ENCODE data around the gene CTNNBL1.

Gene CTNNBL1

GRCh38 chr20:37873884-37874283 is 180.1 kb downstream of the CTNNBL1 start:
- Histone ChIP-seq H3K4me1 (no peaks in the 10 kb centered on the region), H3K4me2 (ENCODE audit: low read length) (no peak overlapping the region), H2AFZ (no peak overlapping the region), H3K36me3 (ENCODE audit: control insufficient read depth, insufficient read depth, low read length) (no peaks in the 10 kb centered on the region), H3K9ac (no peak overlapping the region), H3K27me3 (ENCODE audit: control insufficient read depth, insufficient read depth, low read length) (no peaks in the 10 kb centered on the region), H3K79me2 (no peaks in the 10 kb centered on the region), H3K27ac (no peak overlapping the region), H3K4me3 (ENCODE audit: low read depth, low read length) (no peak overlapping the region), H3K9me3 (ENCODE audit: control insufficient read depth, low read length) (no peaks in the 10 kb centered on the region)
- TF ChIP-seq CTCF (IDR thresholded peaks at IDR 0.05), result no peak

GRCh38 chr20:37875460-37876175 is 181.8 kb downstream of the CTNNBL1 start:
- H3K9ac ChIP-seq, result no peak overlapping the region
- no peak overlapping the region for H2AFZ ChIP-seq
- H3K27ac ChIP-seq, result no peak overlapping the region
- no peak overlapping the region for H3K4me3 ChIP-seq (ENCODE audit: low read depth, low read length)
- no peaks in the 10 kb centered on the region for H3K4me1 ChIP-seq
- H3K4me2 ChIP-seq (ENCODE audit: low read length), result no peak overlapping the region
- TF ChIP-seq CTCF (IDR thresholded peaks at IDR 0.05), result no peak
- H3K79me2 ChIP-seq, result no peaks in the 10 kb centered on the region
- H3K9me3 ChIP-seq (ENCODE audit: control insufficient read depth, low read length), result no peaks in the 10 kb centered on the region
- no peaks in the 10 kb centered on the region for H3K27me3 ChIP-seq (ENCODE audit: control insufficient read depth, insufficient read depth, low read length)
- no peaks in the 10 kb centered on the region for H3K36me3 ChIP-seq (ENCODE audit: control insufficient read depth, insufficient read depth, low read length)

- Histone ChIP-seq H3K4me3 (ENCODE audit: low read depth, low read length) (no peak overlapping the region), H3K36me3 (ENCODE audit: control insufficient read depth, insufficient read depth, low read length) (no peaks in the 10 kb centered on the region), H3K79me2 (no peaks in the 10 kb centered on the region), H3K27ac (no peak overlapping the region), H3K4me1 (no peaks in the 10 kb centered on the region), H3K4me2 (ENCODE audit: low read length) (no peak overlapping the region), H3K9ac (no peak overlapping the region), H3K9me3 (ENCODE audit: control insufficient read depth, low read length) (no peaks in the 10 kb centered on the region), H3K27me3 (ENCODE audit: control insufficient read depth, insufficient read depth, low read length) (no peaks in the 10 kb centered on the region), H2AFZ (no peak overlapping the region)
- no peak for TF ChIP-seq CTCF (IDR thresholded peaks at IDR 0.05)
Observed at GRCh38 chr20:37876863-37877262, 183.0 kb downstream of the CTNNBL1 start.

GRCh38 chr20:37877832-37878772 is 184.3 kb downstream of the CTNNBL1 start:
- no peaks in the 10 kb centered on the region for H3K79me2 ChIP-seq
- no peak for TF ChIP-seq CTCF (IDR thresholded peaks at IDR 0.05)
- no peak overlapping the region for H3K9ac ChIP-seq
- no peaks in the 10 kb centered on the region for H3K9me3 ChIP-seq (ENCODE audit: control insufficient read depth, low read length)
- no peaks in the 10 kb centered on the region for H3K36me3 ChIP-seq (ENCODE audit: control insufficient read depth, insufficient read depth, low read length)
- no peak overlapping the region for H3K4me2 ChIP-seq (ENCODE audit: low read length)
- H3K4me1 ChIP-seq, result no peaks in the 10 kb centered on the region
- H3K27me3 ChIP-seq (ENCODE audit: control insufficient read depth, insufficient read depth, low read length), result no peaks in the 10 kb centered on the region
- no peak overlapping the region for H3K4me3 ChIP-seq (ENCODE audit: low read depth, low read length)
- no peak overlapping the region for H3K27ac ChIP-seq
- no peak overlapping the region for H2AFZ ChIP-seq
